ENCODE results near the gene SYNE1. TPM values are rescaled to one million over a fixed set of nuclear protein-coding genes. Genes with fewer than 3 reads are reported as not detected.
"Not testable (repeated sequence)": the region's sequence is repeated elsewhere in the genome, so short reads cannot be mapped to it uniquely, and the experiment has no call there.

The SYNE1 gene
- polyA plus RNA-seq, 6 donors from 2014 or later, result 24.1 to 50.3 (median 30.9) TPM

- ATAC-seq (ENCODE audit: low read depth in 2 of 2) (no peak), DNase-seq (no peak)
- H3K27ac Mint-ChIP-seq, result no peak overlapping the region
- peaks cover 0 to 2% (median 0%) of the 10 kb centered on the region in 3 donors for H3K4me1 Mint-ChIP-seq
- H3K27me3 Mint-ChIP-seq, result peaks cover 23 to 41% (median 23%) of the 10 kb centered on the region in 3 donors
- H3K9me3 Mint-ChIP-seq, result peaks cover 0 to 4% (median 0%) of the 10 kb centered on the region in 7 donors
- H3K4me3 Mint-ChIP-seq, result peak overlapping the region in 1 of 8 donors; percentile 17
- H3K36me3 Mint-ChIP-seq, result no peaks in the 10 kb centered on the region
Observed at GRCh38 chr6:152642578-152643375, 5.6 kb upstream of the SYNE1 start.

GRCh38 chr6:152636609-152637295 is 410 bp downstream of the SYNE1 start:
- peaks cover 0 to 4% (median 0%) of the 10 kb centered on the region in 7 donors for H3K9me3 Mint-ChIP-seq
- H3K27me3 Mint-ChIP-seq, result peaks cover 28 to 58% (median 49%) of the 10 kb centered on the region in 3 donors
- no peaks in the 10 kb centered on the region for H3K36me3 Mint-ChIP-seq
- peak overlapping the region in 5 of 8 donors; percentile 25 to 67 (median 50) for H3K4me3 Mint-ChIP-seq
- ATAC-seq (ENCODE audit: low read depth in 2 of 2) (no peak), DNase-seq (no peak)
- H3K27ac Mint-ChIP-seq, result no peak overlapping the region
- H3K4me1 Mint-ChIP-seq, result peaks cover 0 to 15% (median 5%) of the 10 kb centered on the region in 3 donors

- peak overlapping the region in 5 of 8 donors; percentile 25 to 67 (median 50) for H3K4me3 Mint-ChIP-seq
- peaks cover 0 to 4% (median 0%) of the 10 kb centered on the region in 7 donors for H3K9me3 Mint-ChIP-seq
- DNase-seq (no peak), ATAC-seq (ENCODE audit: low read depth in 2 of 2) (no peak)
- peaks cover 28 to 58% (median 50%) of the 10 kb centered on the region in 3 donors for H3K27me3 Mint-ChIP-seq
- no peak overlapping the region for H3K27ac Mint-ChIP-seq
- peaks cover 0 to 15% (median 5%) of the 10 kb centered on the region in 3 donors for H3K4me1 Mint-ChIP-seq
- no peaks in the 10 kb centered on the region for H3K36me3 Mint-ChIP-seq
Observed at GRCh38 chr6:152636021-152636608, 1.0 kb downstream of the SYNE1 start.

GRCh38 chr6:152634773-152635172 is 2.4 kb downstream of the SYNE1 start:
- Mint-ChIP-seq H3K27ac (no peak overlapping the region), H3K27me3 (peaks cover 28 to 54% (median 47%) of the 10 kb centered on the region in 3 donors), H3K36me3 (no peaks in the 10 kb centered on the region), H3K9me3 (peaks cover 0 to 4% (median 0%) of the 10 kb centered on the region in 7 donors), H3K4me3 (no peak overlapping the region), H3K4me1 (peaks cover 0 to 15% (median 5%) of the 10 kb centered on the region in 3 donors)
- ATAC-seq (ENCODE audit: low read depth in 2 of 2) (no peak), DNase-seq (no peak)

- no peak overlapping the region for H3K4me3 Mint-ChIP-seq
- DNase-seq (no peak), ATAC-seq (ENCODE audit: low read depth in 2 of 2) (no peak)
- no peaks in the 10 kb centered on the region for H3K36me3 Mint-ChIP-seq
- H3K4me1 Mint-ChIP-seq, result peaks cover 0 to 11% (median 5%) of the 10 kb centered on the region in 3 donors
- H3K9me3 Mint-ChIP-seq, result peaks cover 0 to 2% (median 0%) of the 10 kb centered on the region in 7 donors
- no peak overlapping the region for H3K27ac Mint-ChIP-seq
- peaks cover 11 to 39% (median 30%) of the 10 kb centered on the region in 3 donors for H3K27me3 Mint-ChIP-seq
Observed at GRCh38 chr6:152632121-152632782, 4.9 kb downstream of the SYNE1 start.

- Mint-ChIP-seq H3K4me3 (no peak overlapping the region), H3K27ac (no peak overlapping the region), H3K36me3 (no peaks in the 10 kb centered on the region), H3K9me3 (peaks cover 0 to 1% (median 0%) of the 10 kb centered on the region in 7 donors), H3K27me3 (peaks cover 9 to 39% (median 23%) of the 10 kb centered on the region in 3 donors), H3K4me1 (peaks cover 0 to 6% (median 3%) of the 10 kb centered on the region in 3 donors)
- DNase-seq, result no peak
- ATAC-seq (ENCODE audit: low read depth in 2 of 2), result no peak
Observed at GRCh38 chr6:152631376-152631775, 5.8 kb downstream of the SYNE1 start.

- H3K27ac Mint-ChIP-seq, result no peak overlapping the region
- no peak overlapping the region for H3K4me3 Mint-ChIP-seq
- no peaks in the 10 kb centered on the region for H3K36me3 Mint-ChIP-seq
- no peaks in the 10 kb centered on the region for H3K9me3 Mint-ChIP-seq
- H3K27me3 Mint-ChIP-seq, result peaks cover 9 to 40% (median 18%) of the 10 kb centered on the region in 3 donors
- peaks cover 0 to 1% (median 0%) of the 10 kb centered on the region in 3 donors for H3K4me1 Mint-ChIP-seq
- DNase-seq, result no peak
- ATAC-seq (ENCODE audit: low read depth in 2 of 2), result no peak
Observed at GRCh38 chr6:152630832-152631231, 6.3 kb downstream of the SYNE1 start.

- Mint-ChIP-seq H3K27ac (no peak overlapping the region), H3K4me3 (no peak overlapping the region)
- ATAC-seq (ENCODE audit: low read depth in 2 of 2), result no peak
Observed at GRCh38 chr6:152625213-152625612, 11.9 kb downstream of the SYNE1 start.

GRCh38 chr6:152614776-152615175 is 22.4 kb downstream of the SYNE1 start:
- H3K9me3 Mint-ChIP-seq; H3K27ac Mint-ChIP-seq; H3K36me3 Mint-ChIP-seq; DNase-seq; H3K4me3 Mint-ChIP-seq; ATAC-seq (ENCODE audit: low read depth in 2 of 2); H3K4me1 Mint-ChIP-seq: not testable (repeated sequence)
- peaks cover 0 to 14% (median 0%) of the 10 kb centered on the region in 3 donors for H3K27me3 Mint-ChIP-seq

More at GRCh38 chr6:152625213-152625612, 11.9 kb downstream of the SYNE1 start:
- DNase-seq, result no peak
- H3K4me1 Mint-ChIP-seq, result no peaks in the 10 kb centered on the region
- H3K9me3 Mint-ChIP-seq, result peaks cover 0 to 3% (median 0%) of the 10 kb centered on the region in 7 donors
- H3K27me3 Mint-ChIP-seq, result peaks cover 0 to 11% (median 10%) of the 10 kb centered on the region in 3 donors
- H3K36me3 Mint-ChIP-seq, result no peaks in the 10 kb centered on the region

GRCh38 chr6:152609125-152609670 is 28.0 kb downstream of the SYNE1 start:
- no peaks in the 10 kb centered on the region for H3K36me3 Mint-ChIP-seq
- peaks cover 0 to 3% (median 0%) of the 10 kb centered on the region in 7 donors for H3K9me3 Mint-ChIP-seq
- ATAC-seq (ENCODE audit: low read depth in 2 of 2) (no peak), DNase-seq (no peak)
- H3K4me1 Mint-ChIP-seq, result no peaks in the 10 kb centered on the region
- peak overlapping the region in 1 of 8 donors; percentile 9 for H3K4me3 Mint-ChIP-seq
- no peak overlapping the region for H3K27ac Mint-ChIP-seq
- H3K27me3 Mint-ChIP-seq, result peaks cover 0 to 14% (median 6%) of the 10 kb centered on the region in 3 donors

GRCh38 chr6:152605941-152606340 is 31.2 kb downstream of the SYNE1 start:
- H3K4me3 Mint-ChIP-seq, result no peak overlapping the region
- DNase-seq (no peak), ATAC-seq (ENCODE audit: low read depth in 2 of 2) (no peak)
- no peaks in the 10 kb centered on the region for H3K36me3 Mint-ChIP-seq
- H3K27ac Mint-ChIP-seq, result no peak overlapping the region
- H3K27me3 Mint-ChIP-seq, result peaks cover 0 to 12% (median 9%) of the 10 kb centered on the region in 3 donors
- H3K4me1 Mint-ChIP-seq, result no peaks in the 10 kb centered on the region
- peaks cover 0 to 3% (median 2%) of the 10 kb centered on the region in 7 donors for H3K9me3 Mint-ChIP-seq

GRCh38 chr6:152605342-152605741 is 31.8 kb downstream of the SYNE1 start:
- Mint-ChIP-seq H3K4me1 (no peaks in the 10 kb centered on the region), H3K27me3 (peaks cover under 1 to 10% (median 9%) of the 10 kb centered on the region in 3 donors), H3K9me3 (peaks cover 0 to 3% (median 2%) of the 10 kb centered on the region in 7 donors), H3K4me3 (no peak overlapping the region), H3K36me3 (no peaks in the 10 kb centered on the region), H3K27ac (no peak overlapping the region)
- no peak for ATAC-seq (ENCODE audit: low read depth in 2 of 2)
- no peak for DNase-seq

All from naive B cell (primary cell).